NCI-H526 treated with DMSO at 0.1 percent for 48 hours (cell line): ENCODE results near the gene GAL3ST1.
"Not testable (repeated sequence)": the region's sequence is repeated elsewhere in the genome, so short reads cannot be mapped to it uniquely, and the experiment has no call there.

ENCODE experiments used
- DNase-seq: peaks from one replicate; lab custom pipeline; 2025; lab: John Stamatoyannopoulos, UW

GAL3ST1 gene

DNA sequence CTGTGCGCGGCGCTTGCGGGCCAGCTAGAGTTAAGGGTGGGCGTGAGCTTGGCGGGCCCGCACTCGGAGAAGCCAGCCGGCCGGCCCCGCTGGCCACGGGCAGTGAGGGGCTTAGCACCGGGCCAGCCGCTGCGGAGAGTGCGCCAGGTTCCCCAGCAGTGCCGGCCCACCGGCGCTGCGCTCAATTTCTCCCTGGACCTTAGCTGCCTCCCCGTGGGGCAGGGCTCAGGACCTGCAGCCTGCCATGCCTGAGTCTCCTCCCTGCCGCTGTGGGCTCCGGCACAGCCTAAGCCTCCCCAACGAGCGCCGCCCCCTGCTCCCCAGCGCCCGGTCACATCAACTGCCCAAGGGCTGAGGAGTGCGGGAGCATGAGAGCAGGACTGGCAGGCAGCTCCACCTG is 22.4 kb upstream of the GAL3ST1 start:
- no peak for DNase-seq

DNA sequence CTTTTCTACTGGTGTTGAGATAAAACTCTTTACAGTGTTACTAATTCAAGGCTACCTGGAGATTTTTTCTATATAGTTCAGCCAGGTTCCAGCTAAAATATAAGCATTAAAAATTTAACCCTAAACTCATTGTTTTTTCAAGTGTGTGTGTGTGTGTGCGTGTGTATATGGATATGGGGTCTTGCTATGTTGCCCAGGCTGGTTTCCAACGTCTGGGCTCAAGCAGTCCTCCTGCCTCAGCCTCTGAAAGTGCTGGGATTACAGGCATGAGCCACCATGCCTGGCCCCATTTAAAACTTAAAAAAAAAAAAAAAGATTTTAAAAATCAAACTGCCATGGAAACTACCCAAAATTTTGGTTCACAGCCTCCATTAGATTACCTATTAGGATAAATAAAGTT is 21.7 kb upstream of the GAL3ST1 start:
- no peak for DNase-seq

DNA sequence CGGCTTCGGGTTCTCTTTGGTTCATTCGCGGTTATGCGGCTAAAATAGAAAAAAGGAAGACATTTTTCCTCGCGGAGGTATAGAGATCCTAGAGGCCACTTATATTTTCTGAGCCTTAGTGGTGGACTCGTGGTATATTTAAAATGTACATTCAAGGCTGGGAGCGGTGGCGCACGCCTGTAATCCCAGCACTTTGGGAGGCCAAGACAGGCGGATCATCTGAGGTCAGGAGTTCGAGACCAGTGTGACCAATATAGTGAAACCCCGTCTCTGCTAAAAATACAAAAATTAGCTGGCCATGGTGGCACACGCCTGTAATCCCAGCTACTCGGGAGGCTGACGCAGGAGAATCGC is 17.9 kb upstream of the GAL3ST1 start:
- not testable (repeated sequence) for DNase-seq

DNA sequence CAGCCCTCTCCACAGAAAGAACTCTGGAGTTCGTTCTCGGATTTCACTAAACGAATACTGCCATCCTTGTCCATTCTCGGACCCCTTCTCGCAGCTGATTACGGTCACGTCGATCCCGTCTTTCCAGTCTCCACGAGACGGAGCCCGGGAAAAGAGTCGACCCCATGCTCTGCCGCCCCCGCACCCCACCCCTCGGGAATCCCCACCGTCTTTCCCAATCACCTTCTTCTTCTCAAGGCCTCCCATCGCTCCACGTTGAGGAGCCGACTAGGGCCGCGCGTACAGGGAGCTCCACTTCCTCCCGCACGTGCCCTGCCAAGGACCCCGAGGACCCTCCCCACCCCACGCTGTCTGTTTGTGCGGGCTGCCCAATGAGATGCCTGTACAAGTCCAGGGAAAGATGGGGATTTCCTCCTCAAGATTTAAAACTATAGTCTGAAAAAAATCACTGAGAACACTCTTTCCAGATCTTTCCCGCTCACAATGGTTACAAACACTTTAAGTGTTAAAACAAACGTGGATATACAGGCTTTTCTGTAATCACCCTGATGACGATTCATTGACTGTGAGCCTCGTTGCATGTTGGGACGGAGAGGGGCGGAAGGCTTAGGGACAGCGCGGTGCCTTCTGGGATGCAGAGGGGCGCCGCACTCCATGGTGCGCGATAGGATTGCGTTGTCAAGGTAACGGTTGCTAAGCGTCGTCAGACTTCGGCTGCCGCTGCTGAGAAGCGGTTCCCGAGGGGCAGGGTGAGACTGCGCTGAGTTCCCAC is 17.3 kb upstream of the GAL3ST1 start, which contains the start of gene PES1:
Gene PES1, minus strand, starts transcription at position 323 of the 772 bp plus-strand sequence. Its CDS starts 77 bp downstream, at position 246.
- peak; percentile 98 for DNase-seq

DNA sequence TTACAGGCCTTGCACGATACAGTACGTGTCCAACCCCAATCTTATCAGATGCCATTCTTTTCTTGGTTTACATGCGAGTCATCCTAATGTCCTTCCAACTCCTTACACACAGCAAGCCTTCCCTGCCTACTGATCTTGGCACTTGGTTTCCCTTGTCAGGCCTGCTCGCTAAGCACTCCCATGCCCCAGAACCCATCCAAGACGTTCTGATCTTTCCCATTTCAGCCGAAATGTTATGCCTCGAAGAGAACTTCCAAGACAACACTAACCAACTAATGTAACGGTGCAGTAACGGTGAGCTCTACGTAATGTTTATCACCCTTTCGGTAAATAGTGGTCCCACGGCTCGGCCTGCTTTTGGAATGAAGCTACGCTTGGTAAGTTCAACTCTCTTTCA is 16.7 kb upstream of the GAL3ST1 start:
- DNase-seq, result no peak

DNA sequence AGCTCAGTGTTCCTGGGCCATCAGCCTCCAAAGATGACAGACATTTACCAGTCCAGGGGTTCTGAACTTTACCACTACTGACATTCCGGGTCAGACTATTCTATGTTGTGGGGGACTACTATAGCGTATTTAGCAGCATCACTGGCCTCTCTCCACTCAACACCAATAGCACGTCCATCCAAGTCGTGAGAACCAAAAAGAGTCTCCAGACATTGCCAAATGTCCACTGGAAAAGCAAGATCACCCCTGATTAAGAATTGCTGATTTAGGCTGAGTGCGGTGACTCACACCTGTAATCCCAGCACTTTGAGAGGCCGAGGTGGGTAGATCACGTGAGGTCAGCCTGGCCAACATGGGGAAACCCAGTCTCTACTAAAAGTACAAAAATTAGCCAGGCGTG is 11.9 kb upstream of the GAL3ST1 start:
- DNase-seq, result no peak

DNA sequence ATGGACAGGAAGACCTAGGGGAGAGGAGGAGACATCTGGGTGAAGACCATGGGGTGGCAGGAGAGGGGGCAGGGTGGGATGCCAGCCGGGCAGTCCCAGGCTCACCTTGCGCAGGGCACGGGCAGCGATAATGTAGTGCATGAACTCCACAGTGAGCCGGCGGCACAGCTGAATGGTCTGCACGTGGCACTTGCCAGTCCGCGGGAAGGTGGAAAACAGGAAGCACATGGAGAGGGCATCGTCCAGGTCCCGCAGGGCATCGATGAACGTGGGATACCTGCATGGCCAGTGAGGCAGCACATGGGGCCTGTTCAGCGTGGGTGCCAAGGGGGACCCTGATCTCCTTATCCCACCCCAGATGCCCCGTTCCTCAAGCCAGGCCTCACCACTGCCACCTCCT is 10.0 kb upstream of the GAL3ST1 start:
- DNase-seq, result no peak

DNA sequence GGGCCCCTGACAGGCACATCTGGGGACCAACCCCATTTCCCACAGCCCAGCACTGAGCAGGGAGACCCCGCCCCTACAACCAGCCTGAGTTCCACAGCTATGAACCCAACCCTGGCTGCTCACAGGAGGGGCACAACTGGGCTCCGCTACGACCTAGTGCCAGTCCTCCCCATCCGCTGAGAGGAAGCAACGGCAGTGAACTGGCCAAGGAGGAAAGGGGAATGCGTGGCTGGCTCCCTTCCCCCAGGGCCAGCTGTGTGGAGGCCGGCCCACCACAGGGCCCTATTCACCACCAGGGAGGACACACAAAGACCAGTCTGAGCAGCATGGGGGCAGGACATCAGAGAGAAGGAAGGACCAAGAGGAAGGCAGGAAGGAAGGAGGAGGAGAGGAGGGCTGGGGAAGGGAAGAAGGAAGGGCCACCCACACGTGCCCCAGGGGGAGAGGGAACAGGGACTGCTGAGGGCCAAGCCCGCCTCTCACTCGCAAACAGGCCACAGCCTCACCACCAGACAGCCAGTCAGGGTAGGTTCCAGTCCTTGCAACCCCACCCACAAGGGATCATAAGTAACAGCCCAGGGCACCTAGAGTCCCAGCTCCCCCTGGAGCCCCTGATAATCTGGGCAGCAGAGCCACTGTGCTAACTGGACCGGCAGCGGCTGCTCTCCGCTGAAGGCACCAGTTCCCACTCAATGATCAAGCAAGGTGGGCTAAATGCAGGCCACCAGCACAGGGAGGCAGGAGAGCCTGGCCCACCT is 8.5 kb upstream of the GAL3ST1 start:
- DNase-seq, result no peak

DNA sequence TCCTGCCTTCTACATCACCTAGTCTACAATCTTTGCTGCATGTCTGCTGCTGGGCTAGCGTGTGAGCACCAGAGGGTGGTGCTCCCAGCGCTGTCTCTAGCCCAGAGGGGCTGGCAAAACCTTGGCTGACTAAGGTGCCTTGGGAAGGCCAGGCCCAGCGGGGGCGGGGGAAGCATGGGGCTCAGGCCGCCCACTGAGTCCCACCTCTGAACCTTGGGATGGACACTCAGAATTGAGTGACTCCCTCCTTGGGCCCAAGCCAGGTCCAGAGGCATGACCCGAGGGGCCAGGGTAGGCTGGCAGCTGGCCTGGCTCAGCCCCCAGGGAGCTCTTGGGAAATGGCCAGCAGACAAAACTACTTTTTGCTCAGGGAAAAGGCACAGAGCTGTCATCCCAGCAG is 7.6 kb upstream of the GAL3ST1 start:
- DNase-seq, result no peak

DNA sequence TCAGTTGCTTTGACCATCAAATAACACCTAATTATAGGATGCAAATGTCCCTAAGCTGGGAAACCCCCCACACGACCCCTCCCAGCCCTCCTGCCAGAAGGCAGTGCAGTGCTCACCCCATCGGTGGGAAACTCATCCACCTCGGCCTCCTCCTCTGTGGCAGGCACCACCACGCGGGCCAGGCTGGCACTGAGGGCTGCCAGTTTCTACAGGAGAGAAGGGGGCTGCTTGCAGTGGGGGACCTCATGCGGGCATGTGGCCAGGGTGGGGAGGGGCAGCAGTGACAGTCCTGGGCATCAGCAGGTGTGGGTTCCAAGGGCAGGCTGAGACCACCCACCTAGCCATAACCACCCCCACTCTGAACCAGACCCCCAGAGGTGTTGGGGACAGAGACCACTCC is 6.4 kb upstream of the GAL3ST1 start:
- no peak for DNase-seq

DNA sequence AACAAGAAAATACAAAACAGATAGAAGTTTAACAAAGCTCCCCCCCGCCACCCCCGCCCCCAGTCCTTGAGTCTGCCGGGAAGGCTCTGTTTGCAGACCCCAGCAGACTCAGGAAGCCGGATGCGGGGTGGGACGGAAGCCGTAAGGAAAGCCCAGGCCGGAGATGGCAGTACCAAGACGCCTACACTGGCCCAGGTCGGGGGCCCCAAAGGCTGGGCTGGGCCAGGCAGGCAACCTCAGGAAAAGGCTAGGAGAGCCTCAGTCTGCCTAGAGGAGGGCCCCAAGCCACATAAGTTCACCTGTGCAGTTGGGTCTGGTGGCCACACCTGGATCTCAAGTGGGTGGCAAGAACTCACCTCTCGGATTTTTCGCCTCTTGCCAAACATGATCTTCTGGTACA is 4.0 kb upstream of the GAL3ST1 start:
- DNase-seq, result no peak

DNA sequence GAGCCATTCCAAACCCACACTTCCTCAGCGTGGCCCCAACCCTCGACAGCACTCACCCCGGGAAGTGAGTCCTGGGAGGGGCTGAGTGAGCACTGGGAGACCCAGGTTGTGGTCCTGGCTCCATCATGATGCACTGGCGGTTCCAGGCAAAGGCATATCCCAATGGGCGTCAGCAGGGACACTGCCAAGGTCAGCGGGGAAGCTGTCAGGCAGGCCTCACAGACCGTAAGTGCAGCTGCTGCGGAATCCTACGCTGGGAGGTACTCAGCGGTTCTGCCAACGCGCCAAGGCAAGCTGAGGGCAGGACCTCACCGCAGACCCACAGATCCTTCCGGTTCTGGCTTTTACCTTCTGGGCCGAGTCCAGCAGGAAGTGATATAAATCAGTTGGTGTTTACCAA is 1.4 kb upstream of the GAL3ST1 start:
- DNase-seq, result no peak

DNA sequence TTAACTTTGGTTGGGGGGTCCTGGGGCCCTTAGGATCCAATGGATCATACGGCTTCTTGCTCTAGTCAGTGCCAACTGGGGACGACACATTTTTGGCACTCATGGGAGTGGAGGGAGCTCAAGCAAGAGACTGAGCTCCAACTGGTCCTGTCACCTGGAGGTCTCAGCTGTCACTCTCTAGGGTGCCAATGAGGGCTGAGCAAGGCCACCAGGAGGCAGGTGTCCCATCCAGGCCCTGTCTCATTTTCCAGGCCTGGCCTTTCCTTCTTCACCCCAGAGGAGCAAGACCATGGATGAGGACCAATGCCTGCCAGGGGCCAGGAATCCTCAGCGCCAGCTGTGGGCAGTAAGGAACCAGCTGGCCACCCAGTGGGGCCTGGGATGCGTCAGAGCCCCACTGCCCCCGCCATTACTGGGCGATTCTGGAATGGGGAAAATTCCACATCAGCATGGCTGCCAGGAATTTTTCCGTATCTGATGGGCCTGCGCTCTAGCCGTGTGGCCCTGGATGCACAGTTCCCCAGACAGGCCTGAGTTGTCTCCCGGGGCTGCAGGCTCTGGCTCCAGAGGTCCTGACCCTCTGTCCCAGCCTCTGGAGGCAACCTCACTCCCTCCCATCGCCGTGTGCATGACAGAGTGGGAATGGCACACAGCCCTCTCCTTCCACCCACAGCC is 669 bp upstream of the GAL3ST1 start:
- DNase-seq, result no peak

DNA sequence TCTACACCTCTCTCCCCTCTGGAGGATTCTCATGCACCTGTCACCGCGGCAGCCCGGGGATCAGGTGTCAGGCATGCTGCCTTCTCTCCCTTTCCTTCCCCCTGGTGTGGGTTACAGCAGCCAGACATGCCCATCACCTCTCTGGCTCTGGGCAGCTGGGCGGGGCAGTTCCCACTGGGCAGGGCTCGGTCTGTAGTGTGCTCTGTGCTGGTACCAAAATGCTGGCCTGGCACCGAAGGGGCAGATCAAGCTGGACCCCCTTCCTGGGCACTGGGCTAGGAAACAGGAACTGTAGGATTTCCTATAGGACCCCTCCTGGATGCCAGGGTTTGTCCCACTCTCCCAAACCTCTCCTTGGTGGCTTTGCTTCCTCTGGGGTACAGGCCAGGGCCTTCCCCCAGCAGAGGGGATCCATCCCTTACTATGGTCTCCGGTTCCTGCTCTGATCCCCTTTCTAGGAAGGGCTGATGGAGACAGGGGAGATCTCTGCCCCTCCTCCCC is 821 bp downstream of the GAL3ST1 start:
- peak; percentile 60 for DNase-seq

DNA sequence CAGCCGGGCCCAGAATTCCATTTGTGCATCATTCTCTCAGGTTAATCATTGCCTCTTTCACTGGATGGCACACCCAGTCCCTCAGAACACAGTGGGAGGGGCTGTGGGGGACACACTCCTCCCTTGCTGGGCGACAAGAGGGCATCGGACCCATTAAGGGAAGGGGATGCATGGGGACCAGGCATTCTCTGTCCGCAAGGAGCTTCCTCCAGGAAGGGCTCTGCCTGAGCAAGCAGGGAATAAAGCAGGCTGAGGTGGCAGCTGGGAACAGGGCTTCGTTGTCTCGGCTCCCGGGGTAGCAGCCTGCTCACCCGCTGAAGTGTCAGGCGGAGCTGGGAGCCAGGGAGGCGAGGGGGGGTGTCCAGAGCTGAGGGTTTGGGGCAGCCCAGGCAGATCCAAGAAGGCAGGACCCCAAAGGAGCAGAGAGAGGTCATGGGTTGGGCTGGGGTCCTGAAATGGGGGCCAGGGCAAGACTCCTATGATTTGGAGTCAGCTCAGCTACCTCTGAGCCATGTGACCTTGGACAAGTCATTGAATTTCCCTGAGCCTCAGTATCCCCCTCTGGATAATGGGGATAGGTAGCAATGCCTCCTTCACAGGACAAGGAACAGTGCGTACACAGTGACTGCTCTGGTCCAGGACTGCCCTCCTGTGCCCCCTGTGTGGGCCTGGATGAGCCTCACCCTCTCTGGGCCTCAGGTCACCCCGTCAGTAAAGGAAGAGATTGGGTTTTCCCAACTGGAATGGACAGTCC is 1.4 kb downstream of the GAL3ST1 start:
- DNase-seq, result no peak

DNA sequence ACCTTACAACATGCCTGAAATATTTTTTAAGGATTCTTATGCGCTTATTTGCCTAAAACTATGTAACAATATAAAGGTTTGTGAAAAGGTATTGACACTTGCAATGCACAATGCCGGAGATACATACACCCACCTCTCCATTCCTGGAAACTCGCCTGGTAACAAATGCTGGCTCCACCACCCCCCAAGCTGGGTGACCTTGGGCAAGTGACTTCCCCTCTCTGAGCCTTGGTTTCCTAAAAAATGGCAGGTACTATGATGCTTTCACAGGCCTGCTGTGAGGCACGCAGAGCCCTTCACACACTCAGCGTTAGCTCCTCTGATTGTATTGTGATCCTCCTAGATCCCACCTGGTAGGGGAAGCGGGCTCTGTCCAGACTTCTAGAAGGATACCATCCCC is 2.3 kb downstream of the GAL3ST1 start:
- DNase-seq, result no peak

DNA sequence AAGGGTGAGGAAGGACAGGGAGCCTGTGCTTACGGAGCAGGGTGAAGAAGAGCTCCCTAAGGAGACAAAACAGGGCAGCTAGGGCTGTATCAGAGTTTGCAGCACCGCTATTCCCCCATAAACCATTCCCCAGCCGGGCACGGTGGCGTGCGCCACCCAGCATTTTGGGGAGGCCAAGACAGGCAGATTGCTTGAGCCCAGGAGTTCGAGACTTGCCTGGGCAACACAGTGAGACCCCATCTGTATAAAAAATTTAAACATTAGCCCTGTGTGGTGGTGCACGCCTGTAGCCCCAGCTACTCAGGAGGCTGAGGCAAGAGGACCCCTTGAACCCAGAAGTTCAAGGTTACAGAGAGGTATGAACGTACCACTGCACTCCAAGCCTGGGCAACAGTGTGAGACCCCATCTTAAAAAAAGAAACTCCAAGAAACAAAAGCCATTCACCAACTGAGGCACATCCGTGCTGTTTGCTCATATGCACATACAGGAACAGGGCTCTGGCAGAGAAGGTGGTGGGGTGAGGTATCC is 4.7 kb downstream of the GAL3ST1 start:
- no peak for DNase-seq

DNA sequence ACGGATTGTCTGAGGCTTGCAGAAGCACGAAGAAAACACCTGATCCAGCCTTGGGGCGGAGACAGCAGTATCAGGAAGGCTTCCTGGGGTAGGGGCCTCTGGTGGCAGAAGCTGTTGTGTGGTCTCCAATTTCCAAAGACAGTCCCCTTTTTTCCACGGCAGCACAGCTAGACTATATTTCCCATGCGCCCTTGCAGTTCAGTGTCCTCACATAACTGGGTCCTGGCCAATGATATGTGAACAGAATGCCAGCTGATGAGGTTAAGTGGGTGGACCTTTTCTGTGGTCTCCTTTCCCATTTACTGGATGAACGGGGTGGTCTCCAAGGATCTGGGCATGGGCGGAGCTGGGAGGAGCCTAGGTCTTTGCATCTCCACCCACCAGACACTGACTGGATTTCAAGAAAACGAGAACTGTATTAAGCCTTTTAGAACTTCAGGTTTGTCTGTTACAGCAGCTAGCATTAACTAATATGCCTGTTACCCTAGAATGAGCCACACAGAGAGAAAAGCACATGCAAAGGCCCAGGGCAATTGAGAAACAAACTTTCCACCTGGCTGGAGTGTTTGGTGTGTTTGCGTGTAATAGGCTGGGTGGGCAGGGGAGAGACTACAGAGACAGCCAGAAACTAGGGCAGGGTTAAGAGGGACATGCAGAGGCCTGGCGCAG is 6.2 kb downstream of the GAL3ST1 start:
- DNase-seq, result no peak

DNA sequence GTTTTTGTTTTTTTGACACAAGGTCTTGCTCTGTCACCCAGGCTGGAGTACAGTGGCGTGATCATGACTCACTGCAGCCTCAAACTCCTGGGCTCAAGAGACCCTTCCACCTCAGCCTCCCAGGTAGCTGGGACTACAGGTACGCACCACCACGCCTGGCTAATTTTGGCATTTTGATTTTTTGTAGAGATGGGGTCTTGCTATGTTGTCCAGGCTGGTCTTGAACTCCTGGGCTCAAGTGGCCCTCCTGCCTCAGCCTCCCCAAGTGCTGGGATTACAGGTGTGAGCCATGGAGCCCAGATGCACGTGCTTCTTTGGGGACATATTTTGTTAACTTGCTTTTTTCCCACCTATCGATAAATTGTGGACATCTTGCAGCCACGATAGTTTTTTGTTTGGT is 7.2 kb downstream of the GAL3ST1 start:
- not testable (repeated sequence) for DNase-seq

DNA sequence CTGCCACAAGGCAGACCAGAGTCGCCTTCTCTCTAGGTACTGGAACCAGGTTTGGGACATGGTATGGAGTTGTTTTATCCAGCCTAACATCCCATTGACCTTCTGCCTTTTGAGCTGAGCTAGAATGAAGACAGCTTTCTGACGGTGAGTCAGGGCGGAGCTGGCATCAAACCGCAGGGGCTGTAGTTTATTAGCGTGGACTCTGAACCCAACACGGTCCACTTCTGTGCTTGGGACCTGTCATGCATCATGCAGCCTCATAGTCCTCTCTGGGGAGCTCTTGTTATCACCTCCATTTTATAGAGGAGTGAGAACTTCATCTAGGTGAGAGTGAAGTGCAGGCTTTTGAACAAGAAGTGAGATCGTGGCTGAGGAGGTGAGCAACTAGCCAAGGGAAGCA is 8.3 kb downstream of the GAL3ST1 start:
- no peak for DNase-seq

DNA sequence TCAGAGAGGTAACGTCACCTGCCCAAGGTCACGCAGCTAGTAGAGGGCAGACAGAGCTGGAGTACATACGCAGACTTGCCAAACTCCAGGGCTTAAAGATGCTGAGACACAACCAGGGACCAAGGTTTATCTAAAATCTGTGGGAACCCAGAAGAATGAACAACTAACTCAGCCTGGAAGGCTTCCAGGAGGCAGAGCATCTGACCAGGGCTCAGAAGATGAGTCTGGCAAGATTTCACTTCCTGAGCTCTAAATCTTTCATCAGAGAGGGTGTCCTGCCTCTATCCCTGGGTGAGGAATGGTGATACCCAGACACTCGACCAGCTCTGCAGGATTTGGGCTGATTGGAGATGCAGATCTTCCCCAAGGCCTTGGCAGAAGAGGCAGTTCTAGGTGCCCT is 9.1 kb downstream of the GAL3ST1 start:
- DNase-seq, result no peak
